HepG2 (cell line): ENCODE results near the gene BCAT1. TPM values are rescaled to one million over a fixed set of nuclear protein-coding genes. Genes with fewer than 3 reads are reported as not detected.

Experiments
- ATAC-seq: fragments of 200-7000 bp; cut with Tn5 transposase; 3 replicates; pipeline ENCODE4 v1.9.1; 2020; ENCODE audit warnings: mild to moderate bottlenecking, moderate library complexity
- BruUV-seq: library from RNA; stranded (reverse); fragments of 400-500 nt; replicated peaks from 2 replicates; lab custom pipeline; 2021; lab: Mats Ljungman, UMichigan
- CTCF ChIA-PET: fragments of 300-600 bp; formaldehyde crosslinking; extraction: SDS; loops from one replicate; lab custom pipeline; 2021; ENCODE audit warnings: low total read pairs, inconsistent platforms, low intra/inter-chr PET ratio; lab: Yijun Ruan, JAX
- POLR2A ChIA-PET: fragments of 350-600 bp; sonication (Branson Sonifier 250); formaldehyde crosslinking; loops from one replicate; lab custom pipeline; 2020; ENCODE audit warnings: antibody characterized with exemption, inconsistent platforms; lab: Yijun Ruan, JAX
- DNase-seq: peaks from one replicate; pipeline ENCODE4 v3.0.0-alpha.2; 2015; ENCODE audit warnings: low spot score
- FAIRE-seq: peaks from 3 replicates; lab custom pipeline; 2011; peaks lifted over from hg19 to GRCh38; lab: Jason Lieb, UNC
- H2AFZ ChIP-seq: one replicate; pipeline ENCODE4 v1.6.1; 2011; ENCODE audit warnings: low read length, inconsistent platforms
- H3K27ac ChIP-seq: fragments of 300-600 bp; 3 replicates; pipeline ENCODE4 v1.8.0; 2011; ENCODE audit warnings: mixed run types, mild to moderate bottlenecking, mixed read lengths, low read length, inconsistent platforms; ENCODE audit not compliant: insufficient read depth; ENCODE audit errors: extremely low read length
- H3K27me3 ChIP-seq, 2 experiments: fragments of 200-600 bp in 1 of 2; 2 replicates in 1 of 2; 3 replicates in 1 of 2; pipeline versions ENCODE4 v1.6.0 to v1.8.0; 2011; ENCODE audit warnings: low read length in 2 of 2, mild to moderate bottlenecking in 2 of 2, moderate library complexity in 2 of 2, inconsistent platforms in 1 of 2; ENCODE audit not compliant: insufficient read depth in 2 of 2, control insufficient read depth in 1 of 2
- H3K36me3 ChIP-seq, 2 experiments: fragments of 200-600 bp in 1 of 2; replicated peaks in 1 of 2; 2 replicates in 1 of 2; 3 replicates in 1 of 2; pipeline versions ENCODE4 v1.5.1 to v1.8.0; 2011; ENCODE audit warnings: low read length in 2 of 2, inconsistent platforms in 1 of 2; ENCODE audit not compliant: insufficient read depth in 2 of 2, control insufficient read depth in 1 of 2
- H3K4me1 ChIP-seq: 2 replicates; pipeline ENCODE4 v1.5.1; 2012; ENCODE audit warnings: low read length, inconsistent platforms; ENCODE audit not compliant: insufficient read depth
- H3K4me2 ChIP-seq: 2 replicates; pipeline ENCODE4 v1.6.0; 2011; ENCODE audit warnings: low read depth, low read length, inconsistent platforms
- H3K4me3 ChIP-seq, 3 experiments: fragments of 200-600 bp in 1 of 3; sonication (generic), shearing (Covaris generic) in 1 of 3; replicated peaks in 1 of 3; 2 replicates each; pipeline ENCODE4 v1.5.1; 2011 to 2016; ENCODE audit warnings: low read length in 3 of 3, inconsistent platforms in 2 of 3, low read depth in 2 of 3, mild to moderate bottlenecking in 2 of 3, control low read depth in 1 of 3, mixed read lengths in 1 of 3; ENCODE audit not compliant: insufficient read depth in 1 of 3
- H3K79me2 ChIP-seq: one replicate; pipeline ENCODE4 v1.6.1; 2011; ENCODE audit warnings: low read length, inconsistent platforms; ENCODE audit not compliant: insufficient read depth
- H3K9ac ChIP-seq: 2 replicates; pipeline ENCODE4 v1.6.0; 2011; ENCODE audit warnings: mild to moderate bottlenecking, low read depth, low read length, inconsistent platforms; ENCODE audit not compliant: insufficient read depth
- H3K9me3 ChIP-seq: 2 replicates; pipeline ENCODE4 v1.5.1; 2012; ENCODE audit warnings: mild to moderate bottlenecking, low read length
- H4K20me1 ChIP-seq: 2 replicates; pipeline ENCODE4 v1.6.0; 2011; ENCODE audit warnings: inconsistent platforms, mild to moderate bottlenecking, low read length, moderate library complexity; ENCODE audit not compliant: insufficient read depth
- ZNF264 ChIP-seq: sonication (generic); formaldehyde crosslinking; IDR thresholded peaks from 2 replicates; pipeline ENCODE4 v1.4.0; 2020; ENCODE audit warnings: missing genetic modification reagents
- ZNF367 ChIP-seq: sonication (generic); formaldehyde crosslinking; IDR thresholded peaks from 2 replicates; pipeline ENCODE4 v1.4.0; 2020; ENCODE audit warnings: missing genetic modification reagents, borderline replicate concordance
- ZNF556 ChIP-seq: sonication (generic); formaldehyde crosslinking; IDR thresholded peaks from 2 replicates; pipeline ENCODE4 v1.4.0; 2020; ENCODE audit warnings: mild to moderate bottlenecking, missing genetic modification reagents, borderline replicate concordance
- WGBS: methylation state at CpG from one replicate; pipeline ENCODE4 v1.1.6; 2017; ENCODE audit warnings: low lambda C conversion rate; 5-methylcytosine and 5-hydroxymethylcytosine counted together
- in situ Hi-C: cut with HindIII; loops from 2 replicates; pipeline ENCODE4 v1.10.0; 2017; ENCODE audit warnings: low pct_unique_long_range_greater_than_20kb; ENCODE audit not compliant: extremely low pct_ligation_motif_present
- intact Hi-C: fragments of 100-400 bp; cut with micrococcal nuclease; formaldehyde crosslinking; loops from one replicate; pipeline ENCODE4 v1.10.0; 2022; ENCODE audit not compliant: unreplicated experiment
- polyA plus RNA-seq, 8 experiments: library from polyadenylated mRNA; depleted of rRNA in 3 of 8; stranded (reverse) in 7 of 8; unstranded in 1 of 8; fragments of >200 nt; fragmentation: Illumina TruSeq in 4 of 8; extraction: Trizol in 4 of 8; gene quantifications; 2 replicates each; pipeline versions ENCODE4 v1.2.1 to v1.2.3, GENCODE V29; 2011 to 2016; ENCODE audit warnings: low read depth in 4 of 8, missing spikeins in 1 of 8, mixed read lengths in 1 of 8; ENCODE audit not compliant: insufficient read depth in 1 of 8
- total RNA-seq, 5 experiments: library from RNA; depleted of rRNA; stranded (reverse); fragments of >200 nt; fragmentation: Illumina TruSeq; extraction: Trizol; gene quantifications; 2 replicates each; pipeline ENCODE4 v1.2.3, GENCODE V29; 2016; ENCODE audit warnings: low read depth in 1 of 5

Gene BCAT1
- total and polyA plus RNA-seq, 2 of the 13 experiments (the other 11 are each of a cell fraction or from before 2014, with no cell fraction given): 8.0 to 75.5 TPM

GRCh38 chr12:24906141-24906540 lies 42.8 kb downstream of the BCAT1 start:
- DNase-seq (no peak), FAIRE-seq (no peak), ATAC-seq (no peak)
- in situ Hi-C loops: no loop called here
- H4K20me1 ChIP-seq: no peaks in the 10 kb centered on the region
- H3K27me3 ChIP-seq: no peaks in the 10 kb centered on the region
- ChIA-PET CTCF (no interaction called here), POLR2A (no interaction called here)
- no peaks in the 10 kb centered on the region for H3K9me3 ChIP-seq
- H3K9ac ChIP-seq: no peak overlapping the region
- no peaks in the 10 kb centered on the region for H3K79me2 ChIP-seq
- no peak overlapping the region for H3K27ac ChIP-seq
- no peak overlapping the region for H3K4me2 ChIP-seq
- H3K36me3 ChIP-seq: no peaks in the 10 kb centered on the region; a peak in 1 of 5 replicates
- BruUV-seq: no TSS peak
- TF ChIP-seq ZNF367: no peak
- WGBS: 95% methylated on average over 2 of the region's 2 CpGs
- no peak overlapping the region for H3K4me3 ChIP-seq
- H2AFZ ChIP-seq: no peak overlapping the region
- H3K4me1 ChIP-seq: peaks cover 8% of the 10 kb centered on the region
- intact Hi-C loops: no loop called here

GRCh38 chr12:24905431-24905830 lies 43.5 kb downstream of the BCAT1 start:
- Histone ChIP-seq H3K9ac (no peak overlapping the region), H3K27ac (no peak overlapping the region), H4K20me1 (no peaks in the 10 kb centered on the region), H3K79me2 (no peaks in the 10 kb centered on the region), H3K4me1 (peaks cover under 1% of the 10 kb centered on the region), H3K9me3 (no peaks in the 10 kb centered on the region)
- intact Hi-C loops: no loop called here
- FAIRE-seq: no peak
- DNase-seq: no peak
- no peak for ATAC-seq
- no TSS peak for BruUV-seq
- TF ChIP-seq ZNF264: no peak
- TF ChIP-seq ZNF556 (CRISPR knock-in tag): no peak
- TF ChIP-seq, all 625 proteins: peak for 0
- in situ Hi-C loops: no loop called here
- no peaks in the 10 kb centered on the region; a peak in 1 of 5 replicates for H3K36me3 ChIP-seq
- H2AFZ ChIP-seq: no peak overlapping the region
- H3K4me2 ChIP-seq: no peak overlapping the region
- POLR2A ChIA-PET: no interaction called here
- CTCF ChIA-PET: no interaction called here
- WGBS: 78% methylated on average over 2 of the region's 2 CpGs
- H3K4me3 ChIP-seq: no peak overlapping the region
- H3K27me3 ChIP-seq: no peaks in the 10 kb centered on the region
